Epithelial cell of proximal tubule (primary cell): ENCODE data around the gene ALDH16A1. TPM values are rescaled to one million over a fixed set of nuclear protein-coding genes. Genes with fewer than 3 reads are reported as not detected.

ENCODE experiments used
- DNase-seq: peaks from one replicate; pipeline ENCODE4 v3.0.0-alpha.2; 2011; ENCODE audit warnings: low read depth
- H3K4me3 ChIP-seq: 2 replicates; pipeline ENCODE4 v1.5.1; 2011; ENCODE audit warnings: low read depth, mild to moderate bottlenecking, low read length
- CTCF ChIP-seq: conservative IDR thresholded peaks from 2 replicates; pipeline ENCODE4 v1.5.1; 2012; ENCODE audit warnings: low read depth, mild to moderate bottlenecking, low read length
- total RNA-seq: library from RNA; depleted of rRNA; stranded (reverse); fragments of >200 nt; gene quantifications from 2 replicates; pipeline ENCODE4 v1.2.3, GENCODE V29; 2015

The ALDH16A1 gene
- total RNA-seq, 1 donor from 2014 or later = 41.5 TPM

- no peak overlapping the region for H3K4me3 ChIP-seq
- TF ChIP-seq CTCF = no peak
- no peak for DNase-seq
These were observed 29.1 kb upstream of the ALDH16A1 start for GRCh38 chr19:49423985-49424303.

- H3K4me3 ChIP-seq = no peak within 1 kb of the TSS
- DNase-seq = no peak
- no peak for TF ChIP-seq CTCF
These were observed 27.8 kb upstream of the ALDH16A1 start, which contains the start of gene GFY for GRCh38 chr19:49425178-49425577. Gene GFY (plus strand): TSS chr19:49425388. CDS start chr19:49426431, 1,043 bp downstream.

DNA sequence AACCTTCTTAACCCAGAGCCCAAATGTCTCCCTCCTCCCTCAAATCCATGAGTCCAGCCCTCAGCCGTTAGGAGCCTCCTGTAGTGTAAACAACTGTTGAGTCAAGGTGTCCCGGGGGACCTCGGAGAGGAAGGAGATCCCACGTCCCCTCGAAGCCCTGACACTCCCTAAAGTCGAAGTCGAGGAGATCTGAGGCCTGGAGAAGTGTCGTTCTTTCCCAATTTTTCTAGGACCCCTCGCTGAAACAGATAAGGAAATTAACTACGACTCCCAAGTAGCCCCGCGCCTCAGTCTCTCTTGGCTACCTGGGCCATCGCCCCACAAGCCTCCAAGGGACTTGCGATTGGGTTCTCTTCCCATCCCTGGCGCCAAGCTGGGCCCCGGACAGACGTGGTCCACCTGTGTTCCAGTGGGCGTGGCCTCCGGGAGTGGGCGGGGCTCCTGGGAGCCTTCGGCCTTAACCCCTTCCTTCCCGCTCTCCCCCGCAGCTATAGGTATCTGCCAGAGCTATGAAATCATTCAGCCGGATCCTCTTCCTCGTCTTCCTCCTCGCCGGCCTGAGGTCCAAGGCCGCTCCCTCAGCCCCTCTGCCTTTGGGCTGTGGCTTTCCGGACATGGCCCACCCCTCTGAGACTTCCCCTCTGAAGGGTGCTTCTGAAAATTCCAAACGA lies 27.0 kb upstream of the ALDH16A1 start:
- TF ChIP-seq CTCF = no peak
- H3K4me3 ChIP-seq = no peak overlapping the region
- no peak for DNase-seq

- H3K4me3 ChIP-seq = no peak overlapping the region
- no peak for TF ChIP-seq CTCF
- no peak for DNase-seq
These were observed 25.7 kb upstream of the ALDH16A1 start for GRCh38 chr19:49427339-49427738.

DNA sequence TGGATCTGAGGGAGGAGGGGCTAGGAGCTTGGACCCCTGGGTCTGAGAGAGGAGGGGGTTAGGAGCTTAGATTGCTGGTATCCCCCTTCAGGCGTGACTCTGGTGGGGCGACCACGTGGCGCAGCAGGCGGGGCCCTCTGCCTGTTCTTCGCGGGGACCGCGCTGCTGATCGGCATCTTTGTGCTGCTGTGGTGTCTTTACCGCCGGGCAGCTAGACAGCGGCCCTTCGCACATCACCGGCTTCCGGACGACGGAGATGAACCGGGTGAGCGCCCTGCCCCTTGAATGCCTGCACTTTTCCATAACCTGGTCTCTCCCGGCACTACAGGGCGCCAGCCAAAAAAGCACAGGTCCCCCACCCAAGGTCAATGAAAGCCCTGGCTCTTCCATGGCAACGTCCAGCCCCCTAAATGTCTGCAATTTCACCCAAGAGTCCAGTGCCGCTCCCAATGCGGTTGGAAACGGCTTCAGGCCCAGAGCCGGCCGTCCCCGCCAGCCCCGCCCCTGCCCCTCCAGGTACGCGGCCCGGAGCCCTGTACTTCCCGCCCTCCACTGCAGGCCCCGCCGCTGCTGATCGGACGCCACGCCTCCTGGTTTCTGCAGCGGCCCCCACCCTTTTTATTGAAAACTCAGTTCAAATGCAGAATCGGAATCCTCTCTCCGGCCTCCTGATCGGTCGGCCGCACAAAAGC lies 25.0 kb upstream of the ALDH16A1 start:
- no peak for DNase-seq
- no peak overlapping the region for H3K4me3 ChIP-seq
- TF ChIP-seq CTCF = no peak

DNA sequence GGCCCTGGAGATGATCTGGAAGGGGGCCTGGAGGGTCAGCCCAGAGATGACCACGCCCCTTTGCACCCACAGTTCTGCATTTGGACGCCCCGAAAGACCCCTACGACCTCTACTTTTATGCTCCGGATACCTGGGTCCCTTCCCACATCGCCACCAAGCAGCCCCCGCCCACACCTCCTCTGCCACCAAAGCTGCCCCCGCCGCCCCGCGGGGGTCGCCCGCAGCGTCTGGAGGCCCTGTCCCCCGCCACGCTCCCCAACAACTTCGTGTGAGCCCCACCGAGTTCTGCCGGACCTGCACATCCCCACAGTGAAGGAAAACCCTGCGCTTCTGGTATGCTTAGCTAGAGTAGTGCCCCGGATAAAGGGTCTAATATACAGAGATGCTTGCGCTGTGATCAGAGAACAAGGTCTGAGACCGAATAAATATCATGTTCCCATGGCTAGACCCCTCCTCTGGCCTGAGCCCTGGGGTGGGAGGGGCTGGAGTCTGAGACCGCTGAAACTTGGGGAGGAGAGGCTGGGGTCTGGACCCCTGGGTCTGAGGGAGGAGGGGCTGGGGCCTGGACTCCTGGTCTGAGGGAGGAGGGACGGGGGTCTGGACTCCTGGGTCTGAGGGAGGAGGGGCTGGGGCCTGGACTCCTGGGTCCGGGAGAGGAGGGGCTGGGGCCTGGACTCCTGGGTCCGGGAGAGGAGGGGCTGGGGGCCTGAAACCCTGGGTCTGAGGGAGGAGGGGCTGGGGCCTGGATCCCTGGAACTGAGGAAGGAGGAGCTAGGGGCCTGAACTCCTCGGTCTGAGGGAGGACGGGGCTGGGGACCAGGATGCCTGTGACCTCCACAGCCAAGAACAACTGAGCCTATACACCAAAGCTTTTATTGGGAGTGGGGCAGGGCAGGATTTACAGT lies 24.2 kb upstream of the ALDH16A1 start:
- no peak for TF ChIP-seq CTCF
- no peak for DNase-seq
- H3K4me3 ChIP-seq = no peak overlapping the region
